GM21825 (cell line): ENCODE data around the gene TP53TG5.
A peak's percentile ranks its signal among the peaks of the same experiment; 100 is the strongest.

Experiments
- ATAC-seq: cut with Tn5 transposase; IDR thresholded peaks from one replicate; pipeline ENCODE4 v1.9.1; 2021; ENCODE audit warnings: mild to moderate bottlenecking, moderate library complexity; ENCODE audit not compliant: unreplicated experiment

The TP53TG5 gene

DNA sequence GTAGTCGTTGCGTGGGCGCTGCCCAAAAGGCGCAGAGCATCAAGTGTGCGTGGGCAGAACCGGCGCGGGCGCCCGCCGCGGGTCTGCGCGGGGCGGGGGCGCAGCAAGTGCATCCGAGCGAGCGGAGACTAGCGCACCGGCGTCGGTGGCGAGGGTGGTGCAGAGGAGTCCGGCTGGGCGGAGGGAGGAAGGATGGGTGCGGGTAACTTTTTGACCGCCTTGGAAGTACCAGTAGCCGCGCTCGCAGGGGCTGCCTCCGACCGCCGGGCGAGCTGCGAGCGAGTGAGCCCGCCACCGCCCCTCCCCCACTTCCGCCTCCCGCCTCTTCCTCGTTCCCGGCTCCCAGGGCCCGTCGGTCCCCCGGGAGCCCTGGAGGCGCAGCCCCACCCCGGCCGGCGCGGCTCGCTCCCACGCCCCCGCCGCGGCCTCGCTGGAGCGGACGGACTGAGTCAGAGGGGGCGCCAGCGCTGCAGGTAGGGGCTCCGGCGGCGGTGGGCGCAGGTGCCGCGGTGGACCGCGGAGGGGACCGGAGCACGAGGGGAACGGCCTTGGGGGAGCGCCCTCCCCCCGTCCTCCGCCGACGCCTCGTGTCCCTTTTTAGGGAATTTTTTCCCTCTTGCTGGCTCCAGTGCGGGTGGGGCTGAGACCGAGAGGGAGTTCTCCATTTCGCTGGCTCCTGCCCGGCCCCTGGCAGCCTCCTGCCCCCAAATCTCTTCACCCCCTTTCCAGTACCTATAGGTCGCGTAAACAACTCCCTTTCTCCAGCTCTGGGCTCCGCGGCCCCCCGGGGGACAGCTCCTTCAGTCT lies 28.3 kb upstream of the TP53TG5 start:
- no peak for ATAC-seq

DNA sequence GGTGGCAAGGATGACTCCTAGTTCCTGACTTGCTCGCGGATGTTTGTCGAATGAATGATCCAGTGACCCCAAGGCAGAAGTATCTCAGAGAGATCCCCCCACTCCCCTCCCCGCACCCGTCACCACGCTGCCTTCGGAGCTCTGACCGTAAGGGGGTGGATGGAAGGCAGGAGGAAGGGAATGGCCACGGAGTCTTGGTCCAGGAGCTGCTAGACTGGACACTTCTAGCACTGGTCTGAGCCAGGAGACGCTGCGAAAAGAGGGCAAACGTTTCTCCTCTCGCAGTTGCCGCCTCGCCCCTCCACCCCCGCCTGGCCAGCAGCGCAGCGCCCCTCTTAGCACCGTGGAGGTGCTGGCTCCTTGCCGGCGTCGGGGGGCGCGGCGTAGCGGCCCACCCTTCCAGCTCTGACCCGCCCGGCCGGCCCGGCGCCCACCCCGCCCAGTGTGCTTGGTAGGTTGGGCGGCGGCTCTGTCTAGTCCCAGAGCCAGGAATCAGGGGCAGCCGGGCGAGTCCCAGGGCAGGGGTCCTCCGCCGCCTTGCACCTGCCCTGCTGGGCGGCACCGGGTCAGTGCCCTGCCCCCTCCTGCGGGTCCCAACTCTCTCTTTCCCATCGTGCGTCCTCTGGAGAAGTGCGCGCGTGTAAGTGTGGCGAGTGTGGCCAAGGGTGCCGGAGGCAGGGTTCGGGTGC lies 27.6 kb upstream of the TP53TG5 start:
- ATAC-seq = no peak

DNA sequence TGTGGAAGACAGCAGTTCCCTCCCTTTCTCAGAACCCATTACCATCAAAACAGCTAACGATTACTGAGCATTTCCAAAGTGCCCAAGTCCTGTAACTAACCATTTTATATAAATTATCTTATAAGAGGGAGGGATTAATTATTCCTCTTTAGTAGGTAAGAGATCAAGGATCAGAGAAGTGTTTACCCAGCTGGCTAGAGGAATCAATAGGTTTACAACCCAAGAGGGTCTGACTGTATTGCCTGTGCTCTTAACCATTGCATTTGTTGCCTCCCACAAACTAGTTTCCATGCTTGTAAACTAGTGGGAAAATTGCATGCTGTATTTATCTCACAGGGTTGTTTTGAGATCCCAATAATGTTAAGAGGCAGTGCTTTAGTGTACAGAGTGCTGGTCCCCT lies 26.3 kb upstream of the TP53TG5 start:
- ATAC-seq = no peak

DNA sequence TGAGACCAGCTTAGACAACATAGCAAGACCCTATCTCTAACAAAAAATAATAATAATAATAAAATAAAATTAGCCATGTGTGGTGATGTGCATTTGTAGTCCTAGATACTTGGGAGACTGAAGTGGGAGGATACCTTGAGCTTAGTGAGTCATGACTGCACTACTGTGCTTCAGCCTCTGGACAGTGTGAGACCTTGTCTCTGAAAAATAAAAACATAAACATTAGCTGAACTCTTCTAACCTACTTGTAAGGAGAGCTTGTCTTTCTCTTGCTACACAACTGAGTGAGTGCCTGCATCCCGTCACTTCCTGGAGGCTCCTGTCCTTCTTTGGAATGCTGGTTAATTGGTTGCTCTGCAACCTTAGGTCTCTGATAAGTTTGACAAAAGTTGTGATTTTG lies 24.8 kb upstream of the TP53TG5 start:
- no peak for ATAC-seq

GRCh38 chr20:45400346-45401031 lies 22.4 kb upstream of the TP53TG5 start:
- ATAC-seq = no peak

DNA sequence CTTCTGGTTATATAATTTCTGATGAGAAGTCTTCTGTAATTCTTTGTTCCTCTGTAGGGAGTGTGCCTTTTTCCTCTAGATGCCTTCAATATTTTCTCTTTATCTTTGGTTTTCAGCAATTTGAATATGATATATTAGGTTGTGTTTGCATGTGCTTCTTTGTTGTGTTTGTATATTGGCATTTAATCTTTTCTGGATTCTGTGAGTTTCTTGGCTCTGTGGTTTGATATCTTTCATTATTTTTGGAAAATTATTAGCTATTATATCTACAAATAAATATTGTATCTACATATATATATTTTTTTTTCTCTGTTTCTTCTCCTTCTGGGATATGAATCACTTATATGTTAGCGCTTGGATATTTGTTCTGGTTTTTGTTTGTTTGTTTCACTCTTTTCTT lies 20.9 kb upstream of the TP53TG5 start:
- ATAC-seq = no peak

DNA sequence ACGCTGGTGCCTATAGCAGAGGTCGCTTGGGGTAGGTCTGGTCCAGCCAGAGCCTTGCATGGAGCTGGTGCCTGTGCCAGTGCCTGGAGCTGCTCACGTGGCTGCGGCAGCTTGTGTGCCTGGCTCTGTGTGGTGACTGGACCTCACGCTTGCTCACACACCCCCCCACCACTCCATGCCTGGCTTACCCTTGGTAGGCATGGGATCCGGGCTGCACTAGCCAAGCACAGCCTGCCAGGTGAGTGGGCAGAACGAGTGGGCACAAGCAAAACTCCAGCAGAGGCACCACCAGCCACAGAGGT lies 16.9 kb upstream of the TP53TG5 start:
- ATAC-seq = no peak

- no peak for ATAC-seq
Measured at GRCh38 chr20:45394221-45395113, 16.3 kb upstream of the TP53TG5 start.

- no peak for ATAC-seq
Measured at GRCh38 chr20:45392733-45393132, 14.6 kb upstream of the TP53TG5 start.

- no peak for ATAC-seq
Measured at GRCh38 chr20:45391559-45391958, 13.4 kb upstream of the TP53TG5 start.

DNA sequence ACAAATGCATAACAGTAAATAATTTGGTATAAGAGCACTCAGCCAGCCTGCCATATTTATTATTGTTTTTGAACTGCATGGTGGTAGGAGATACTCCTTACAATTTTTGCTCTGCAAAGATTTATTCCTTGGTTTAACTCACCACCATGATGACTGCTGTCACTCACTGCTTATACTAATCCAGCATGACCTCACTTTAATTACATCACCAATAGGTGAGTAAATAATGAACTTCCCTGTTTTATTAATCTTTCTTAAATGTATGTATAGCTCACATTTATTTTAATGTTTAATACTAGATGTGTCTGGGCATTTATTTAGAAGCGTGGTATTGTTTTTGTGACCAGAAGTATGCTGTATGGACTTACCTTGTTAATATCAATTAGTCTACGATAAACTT lies 12.8 kb upstream of the TP53TG5 start:
- no peak for ATAC-seq

DNA sequence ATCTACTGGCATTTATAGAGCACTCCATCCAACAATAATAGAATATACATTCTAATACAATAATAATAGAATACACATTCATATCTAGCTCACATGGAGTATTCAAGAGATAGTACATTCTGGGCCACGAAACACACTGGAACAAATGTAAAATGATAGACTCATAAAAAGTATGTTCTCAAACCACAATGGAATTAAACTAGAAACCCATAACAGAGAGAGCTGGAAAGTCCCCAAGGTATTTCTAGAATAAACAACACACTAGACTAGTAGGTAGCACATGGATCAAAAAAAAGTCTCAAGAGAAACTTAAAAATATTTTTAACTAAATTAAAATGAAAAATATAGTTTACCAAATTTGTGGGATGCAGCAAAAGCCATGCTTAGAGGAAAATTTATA lies 9.1 kb upstream of the TP53TG5 start:
- no peak for ATAC-seq

DNA sequence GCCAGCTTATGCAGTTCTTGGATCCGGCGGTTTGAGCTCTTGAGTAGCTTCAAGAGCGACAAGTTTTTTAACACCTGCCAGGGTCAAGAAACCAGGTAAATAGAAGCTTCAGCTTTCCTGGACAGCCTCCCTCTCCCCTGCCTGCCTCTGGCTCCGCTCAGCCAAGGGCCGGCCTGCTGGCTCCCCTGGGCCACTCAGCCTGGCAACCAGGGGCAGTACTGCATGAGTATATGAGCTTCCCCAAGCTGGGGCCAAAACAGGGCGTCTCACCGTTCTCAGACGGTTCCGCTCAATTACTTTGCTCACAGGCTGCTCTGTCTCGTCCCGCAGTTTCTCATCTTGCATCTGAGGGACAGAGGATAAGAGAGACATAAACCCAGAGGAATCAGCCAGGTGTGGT lies 856 bp downstream of the TP53TG5 start:
- ATAC-seq = no peak

GRCh38 chr20:45374966-45375365 lies 3.2 kb downstream of the TP53TG5 start:
- no peak for ATAC-seq

DNA sequence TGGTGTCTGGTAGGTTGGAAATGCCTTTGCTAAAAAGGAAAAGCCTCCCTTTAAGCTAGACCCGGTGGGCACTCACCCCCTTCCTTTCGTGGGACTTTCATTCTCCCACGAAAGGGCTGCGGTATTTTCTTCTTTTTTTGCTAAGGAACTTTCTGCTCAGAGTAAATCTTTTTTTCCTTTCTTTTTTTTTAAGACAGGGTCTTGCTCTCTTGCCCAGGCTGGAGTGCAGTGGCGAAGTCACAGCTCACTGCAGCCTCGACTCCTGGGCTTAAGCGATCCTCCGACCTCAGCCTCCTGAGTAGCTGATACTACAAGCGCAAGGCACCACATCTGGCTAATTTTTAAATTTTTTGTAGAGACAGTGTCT lies 4.0 kb downstream of the TP53TG5 start:
- ATAC-seq = no peak

DNA sequence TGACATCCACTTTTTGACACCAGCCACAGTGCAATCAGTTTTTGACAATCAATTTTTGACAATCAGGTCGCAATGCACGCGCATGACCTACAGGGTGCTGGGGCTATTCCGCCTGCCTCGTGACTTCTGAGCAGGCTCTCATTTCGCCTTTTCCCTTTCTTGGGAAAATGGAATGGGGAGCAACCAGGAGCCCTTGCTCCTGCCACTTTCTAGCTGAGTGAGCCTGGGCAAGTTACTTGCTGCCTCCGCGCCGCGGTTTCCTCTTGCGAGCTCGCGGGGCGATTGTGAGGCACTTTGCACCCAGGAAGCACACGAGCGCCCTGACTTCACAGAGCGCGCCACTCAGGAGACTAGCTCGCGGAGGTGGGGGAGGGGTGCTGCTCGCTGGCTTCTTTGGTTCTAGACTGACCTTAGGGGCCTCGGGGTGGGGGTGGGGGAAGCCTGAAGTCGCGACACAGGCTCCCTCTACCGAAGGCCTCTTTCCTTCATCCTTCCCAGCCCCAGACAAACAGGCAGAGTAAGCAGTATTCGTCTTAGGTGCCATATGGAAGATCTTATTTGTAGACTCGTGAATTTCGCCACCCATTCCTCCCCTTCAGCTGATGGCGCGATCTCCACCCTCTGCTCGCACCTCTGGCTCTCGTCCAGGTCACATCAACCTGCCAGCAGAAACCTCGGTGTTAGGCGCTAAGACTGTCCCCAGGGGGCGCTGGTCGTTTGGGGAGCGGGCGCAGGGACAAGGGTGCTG lies 4.6 kb downstream of the TP53TG5 start:
- peak; percentile 61 for ATAC-seq

- no peak for ATAC-seq
Measured at GRCh38 chr20:45372646-45373352, 5.3 kb downstream of the TP53TG5 start.

- no peak for ATAC-seq
Measured at GRCh38 chr20:45372241-45372640, 5.9 kb downstream of the TP53TG5 start.

DNA sequence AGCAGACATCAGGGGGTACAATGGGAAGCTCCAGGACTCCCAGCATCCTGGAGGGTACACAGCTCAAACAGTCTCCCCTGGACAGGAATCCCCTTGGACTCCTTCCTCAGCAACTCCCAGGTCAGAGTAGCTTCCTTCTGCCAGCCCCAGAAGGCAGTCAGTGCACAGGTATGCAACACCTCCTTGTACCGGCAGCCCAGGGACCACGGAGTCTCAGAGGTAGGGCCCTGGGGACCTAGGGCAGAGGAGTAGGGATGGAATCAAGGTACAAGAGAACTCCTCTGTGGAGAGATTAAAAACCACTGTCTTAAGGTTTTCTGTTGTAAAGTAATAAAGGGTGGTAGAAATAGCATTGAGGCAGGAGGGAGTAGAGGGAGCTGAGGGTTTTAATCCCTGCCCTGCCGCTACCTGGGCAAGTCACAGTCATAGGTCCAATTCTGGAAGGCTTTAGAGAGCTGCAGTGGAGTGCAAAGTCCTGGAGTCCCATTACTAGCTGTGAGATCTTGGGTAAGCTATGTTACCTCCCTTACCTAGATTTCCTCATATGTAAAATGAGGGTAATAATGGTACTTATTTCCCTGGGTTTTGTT lies 7.5 kb downstream of the TP53TG5 start:
- no peak for ATAC-seq
